HG03565 (cell line): Measurements from ENCODE around the gene MAN2B1.
A peak's percentile ranks its signal among the peaks of the same experiment; 100 is the strongest.
"Not testable (repeated sequence)": the region's sequence is repeated elsewhere in the genome, so short reads cannot be mapped to it uniquely, and the experiment has no call there.

Experiments
- ATAC-seq: cut with Tn5 transposase; IDR thresholded peaks from one replicate; pipeline ENCODE4 v1.9.1; 2021; ENCODE audit warnings: mild to moderate bottlenecking, moderate library complexity; ENCODE audit not compliant: unreplicated experiment

The MAN2B1 gene

DNA sequence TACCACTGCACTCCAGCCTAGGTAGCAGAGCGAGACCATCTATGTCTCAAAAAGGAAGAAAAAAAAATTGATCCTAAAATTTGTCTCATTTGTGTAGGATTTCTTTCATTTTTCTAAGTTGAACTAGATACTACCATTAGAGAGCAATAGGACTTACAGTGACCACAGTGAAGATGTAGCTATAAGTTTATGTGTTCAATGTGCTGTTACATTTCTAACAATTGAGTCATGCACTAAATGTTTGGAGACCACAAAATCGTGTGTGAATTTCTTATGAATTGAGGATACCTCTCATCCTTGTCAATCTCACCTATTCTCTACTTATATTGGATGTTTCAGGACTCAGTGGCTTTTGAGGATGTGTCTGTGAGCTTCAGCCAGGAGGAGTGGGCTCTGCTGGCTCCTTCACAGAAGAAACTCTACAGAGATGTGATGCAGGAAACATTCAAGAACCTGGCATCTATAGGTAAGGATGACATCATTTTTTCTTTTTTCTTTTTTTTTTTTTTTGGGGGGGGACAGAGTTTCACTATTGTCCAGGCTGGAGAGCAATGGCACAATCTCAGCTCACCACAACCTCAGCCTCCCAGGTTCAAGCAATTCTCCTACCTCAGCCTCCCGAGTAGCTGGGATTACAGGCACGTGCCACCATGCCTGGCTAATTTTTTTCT lies 43.0 kb downstream of the MAN2B1 start:
- no peak for ATAC-seq

- not testable (repeated sequence) for ATAC-seq
Observed at GRCh38 chr19:12621253-12622024, 45.1 kb downstream of the MAN2B1 start.

DNA sequence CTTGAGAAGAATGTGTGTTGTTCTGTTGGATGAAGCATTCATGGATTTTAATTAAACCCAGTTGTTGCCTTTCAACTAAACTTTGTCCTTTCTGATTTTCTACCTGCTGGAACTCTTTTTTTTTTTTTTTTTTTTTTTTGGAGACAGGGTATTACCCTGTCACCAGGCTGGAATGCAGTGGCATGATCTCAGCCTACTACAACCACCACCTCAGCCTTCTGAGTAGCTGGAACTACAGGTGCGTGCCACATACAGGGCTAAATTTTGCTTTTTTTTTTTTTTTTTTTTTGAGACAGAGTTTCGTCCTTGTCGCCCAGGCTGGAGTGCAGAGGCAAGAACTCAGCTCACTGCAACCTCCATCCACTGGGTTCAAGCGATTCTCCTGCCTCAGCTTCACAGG lies 48.9 kb downstream of the MAN2B1 start:
- ATAC-seq, result no peak

GRCh38 chr19:12611361-12611699 lies 55.2 kb downstream of the MAN2B1 start:
- no peak for ATAC-seq

- ATAC-seq, result peak; percentile 62
Observed at GRCh38 chr19:12610540-12611360, 55.8 kb downstream of the MAN2B1 start, which contains the start of the genes ZNF490 and ZNF791. ZNF490 (minus strand) TSS chr19:12610813; CDS start chr19:12610680, 133 bp downstream. ZNF791 (plus strand) TSS chr19:12610920; CDS start chr19:12611080, 160 bp downstream.

- ATAC-seq, result no peak
Observed at GRCh38 chr19:12607631-12608030, 58.9 kb downstream of the MAN2B1 start.

DNA sequence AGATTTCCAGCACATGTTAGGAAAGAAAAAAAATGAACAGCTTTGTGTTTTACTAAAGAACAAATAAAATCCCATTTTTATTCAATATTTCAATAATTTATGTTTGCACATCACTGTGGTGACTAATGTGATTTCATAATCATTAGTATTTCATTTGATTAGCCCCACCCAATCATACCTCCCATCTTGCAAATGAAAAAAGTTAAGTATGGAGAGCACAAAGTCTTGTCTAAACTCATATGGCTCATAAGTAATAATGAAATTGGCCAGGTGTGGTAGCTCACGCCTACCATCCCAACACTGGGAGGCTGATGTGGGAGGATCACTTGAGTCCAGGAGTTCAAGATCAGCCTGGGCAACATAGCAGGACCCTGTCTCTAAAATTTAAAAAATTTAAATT lies 59.7 kb downstream of the MAN2B1 start:
- no peak for ATAC-seq

DNA sequence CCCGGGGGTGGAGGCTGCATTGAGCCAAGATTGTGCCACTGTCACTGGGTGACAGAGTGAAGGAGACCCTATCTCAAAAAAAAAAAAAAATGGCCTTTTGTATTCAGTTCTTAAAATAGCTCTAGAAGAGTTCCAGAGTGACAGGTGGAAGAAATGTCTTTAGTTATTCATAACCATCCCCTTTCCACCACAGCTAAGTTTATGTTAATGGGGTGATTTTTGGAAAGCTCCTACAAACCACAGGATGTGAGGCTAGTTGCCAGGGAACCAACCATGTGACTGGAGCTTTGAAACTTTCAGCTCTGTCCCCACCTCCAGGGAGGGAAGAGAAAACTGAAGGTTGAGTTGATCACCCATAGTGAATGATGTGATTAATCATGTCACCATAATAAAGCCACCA lies 62.8 kb downstream of the MAN2B1 start:
- ATAC-seq, result no peak

- ATAC-seq, result no peak
Observed at GRCh38 chr19:12597594-12597993, 68.9 kb downstream of the MAN2B1 start.

- no peak for ATAC-seq
Observed at GRCh38 chr19:12596927-12597548, 69.5 kb downstream of the MAN2B1 start.
